K562 (cell line): ENCODE measurements around the gene BBX. TPM values are rescaled to one million over a fixed set of nuclear protein-coding genes. Genes with fewer than 3 reads are reported as not detected.

Experiments used
- ATAC-seq: fragments of 200-7000 bp; cut with Tn5 transposase; 3 replicates; pipeline ENCODE4 v1.9.1; 2020; ENCODE audit warnings: moderate library complexity
- BruUV-seq: library from RNA; stranded (reverse); fragments of 400-500 nt; replicated peaks from 2 replicates; lab custom pipeline; 2021; lab: Mats Ljungman, UMichigan
- CTCF ChIA-PET: fragments of 300-600 bp; formaldehyde crosslinking; extraction: SDS; loops from one replicate; lab custom pipeline; 2021; ENCODE audit warnings: low intra/inter-chr PET ratio; lab: Yijun Ruan, JAX
- POLR2A ChIA-PET: fragments of 300-600, 350-650 bp; sonication (Branson Sonifier 250); formaldehyde crosslinking; extraction: SDS; loops from one replicate; lab custom pipeline; 2021; ENCODE audit warnings: antibody characterized with exemption, inconsistent platforms; lab: Yijun Ruan, JAX
- DNase-seq, 4 experiments: peaks; one replicate each; pipeline versions ENCODE4 v3.0.0 to v3.0.0-alpha.2; 2011 to 2018; ENCODE audit warnings: low spot score in 3 of 4, mixed read lengths in 3 of 4; ENCODE audit errors: extremely low read depth in 1 of 4
- FAIRE-seq: peaks from 2 replicates; lab custom pipeline; 2011; peaks lifted over from hg19 to GRCh38; lab: Jason Lieb, UNC
- H2AFZ ChIP-seq: 2 replicates; pipeline ENCODE4 v1.6.0; 2011; ENCODE audit warnings: low read depth, low read length, control low read depth, inconsistent platforms
- H3K27ac ChIP-seq: fragments of 200-600 bp; 3 replicates; pipeline ENCODE4 v1.8.0; 2011; ENCODE audit warnings: low read depth, mild to moderate bottlenecking, control low read depth, inconsistent platforms, low read length, moderate library complexity, mixed read lengths; ENCODE audit errors: extremely low read depth
- H3K27me3 ChIP-seq, 2 experiments: fragments of 300-600 bp in 1 of 2; 2 replicates in 1 of 2; 3 replicates in 1 of 2; pipeline versions ENCODE4 v1.6.0 to v1.8.0; 2011; ENCODE audit warnings: inconsistent platforms in 2 of 2, low read length in 2 of 2, mild to moderate bottlenecking in 1 of 2, mixed read lengths in 1 of 2, moderate library complexity in 1 of 2; ENCODE audit not compliant: control insufficient read depth in 2 of 2, insufficient read depth in 2 of 2
- H3K36me3 ChIP-seq: fragments of 300-600 bp; 3 replicates; pipeline ENCODE4 v1.8.0; 2011; ENCODE audit warnings: mild to moderate bottlenecking, low read length, inconsistent platforms; ENCODE audit not compliant: control insufficient read depth, insufficient read depth
- H3K4me1 ChIP-seq, 2 experiments: fragments of 200-600 bp in 1 of 2; replicated peaks in 1 of 2; 2 replicates in 1 of 2; 3 replicates in 1 of 2; pipeline versions ENCODE4 v1.5.1 to v1.8.0; 2011; ENCODE audit warnings: inconsistent platforms in 2 of 2, low read length in 2 of 2, mild to moderate bottlenecking in 1 of 2, mixed read lengths in 1 of 2, moderate library complexity in 1 of 2; ENCODE audit not compliant: control insufficient read depth in 2 of 2, insufficient read depth in 2 of 2
- H3K4me2 ChIP-seq: 2 replicates; pipeline ENCODE4 v1.6.1; 2011; ENCODE audit warnings: low read length, control low read depth, inconsistent platforms, mixed read lengths; ENCODE audit not compliant: insufficient read depth
- H3K4me3 ChIP-seq: fragments of 200-600 bp; sonication (generic), shearing (Covaris generic); 2 replicates; pipeline ENCODE4 v1.5.1; 2016; ENCODE audit warnings: control low read depth, inconsistent platforms
- H3K79me2 ChIP-seq: fragments of 200-600 bp; 3 replicates; pipeline ENCODE4 v1.8.0; 2011; ENCODE audit warnings: low read length, inconsistent platforms; ENCODE audit not compliant: control insufficient read depth, insufficient read depth
- H3K9ac ChIP-seq, 2 experiments: 2 replicates each; pipeline versions ENCODE4 v1.6.0 to v1.6.1; 2011; ENCODE audit warnings: low read depth in 2 of 2, low read length in 2 of 2, control low read depth in 1 of 2, inconsistent platforms in 1 of 2, mild to moderate bottlenecking in 1 of 2, mixed read lengths in 1 of 2; ENCODE audit not compliant: insufficient read depth in 1 of 2
- H3K9me1 ChIP-seq: one replicate; pipeline ENCODE4 v1.6.0; 2011; ENCODE audit warnings: inconsistent platforms, mild to moderate bottlenecking, low read length, moderate library complexity; ENCODE audit not compliant: control insufficient read depth, insufficient read depth
- H3K9me3 ChIP-seq: replicated peaks from 2 replicates; pipeline ENCODE4 v1.5.1; 2011; ENCODE audit warnings: low read depth, low read length, inconsistent platforms; ENCODE audit not compliant: control insufficient read depth, insufficient read depth
- H4K20me1 ChIP-seq: replicated peaks from 2 replicates; pipeline ENCODE4 v1.6.1; 2011; ENCODE audit warnings: low read length, inconsistent platforms, mixed read lengths; ENCODE audit not compliant: control insufficient read depth, insufficient read depth
- DACH1 ChIP-seq: fragments of 450-650 bp; IDR thresholded peaks from 2 replicates; pipeline ENCODE4 v1.6.1; 2018; ENCODE audit not compliant: partially characterized antibody
- DDX20 ChIP-seq: fragments of 450-650 bp; IDR thresholded peaks from 2 replicates; pipeline ENCODE4 v1.6.1; 2016; ENCODE audit warnings: missing genetic modification characterization, low read depth, mild to moderate bottlenecking, missing compliant biosample characterization, moderate library complexity
- HMG20A ChIP-seq: fragments of 450-650 bp; formaldehyde crosslinking; conservative IDR thresholded peaks from 2 replicates; pipeline ENCODE4 v1.4.0; 2020; ENCODE audit warnings: mild to moderate bottlenecking, mixed read lengths
- ZFPM2 ChIP-seq: fragments of 250-450 bp; sonication (Bioruptor Pico); IDR thresholded peaks from 2 replicates; pipeline ENCODE4 v1.5.1; 2022; ENCODE audit warnings: mild to moderate bottlenecking
- ZNF253 ChIP-seq: fragments of 250-450 bp; sonication (Bioruptor Pico); conservative IDR thresholded peaks from 2 replicates; pipeline ENCODE4 v1.6.1; 2021; ENCODE audit warnings: mild to moderate bottlenecking
- ZNF778 ChIP-seq: fragments of 450-650 bp; formaldehyde crosslinking; IDR thresholded peaks from 2 replicates; pipeline ENCODE4 v1.4.0; 2020; ENCODE audit warnings: mild to moderate bottlenecking, moderate library complexity
- WGBS: fragments of 100-300 bp; shearing (Covaris generic); methylation state at CpG from one replicate; pipeline ENCODE4 v1.1.6; 2016; ENCODE audit warnings: low coverage, mixed read lengths; ENCODE audit not compliant: insufficient coverage; ENCODE audit errors: missing lambda C conversion rate; 5-methylcytosine and 5-hydroxymethylcytosine counted together
- in situ Hi-C: fragments of 300-500 bp; cut with MboI; formaldehyde crosslinking; loops from 4 replicates; pipeline ENCODE4 v1.15.0; 2018; ENCODE audit warnings: inconsistent platforms, mixed read lengths
- intact Hi-C: fragments of 100-400 bp; cut with micrococcal nuclease; formaldehyde crosslinking; loops from 2 replicates; pipeline ENCODE4 v1.14.2; 2022
- polyA plus RNA-seq, 8 experiments: library from polyadenylated mRNA; depleted of rRNA in 4 of 8; stranded (reverse) in 5 of 8; unstranded in 3 of 8; fragments of >200 nt; fragmentation: Nextera tagmentation in 2 of 8; fragmentation: Illumina TruSeq in 1 of 8; extraction: Ambion mirVana in 2 of 8; extraction: Trizol in 1 of 8; gene quantifications; 2 replicates each; pipeline versions ENCODE4 v1.2.1 to v1.2.3, GENCODE V29; 2011 to 2014; ENCODE audit warnings: inconsistent platforms in 1 of 8, missing spikeins in 1 of 8
- total RNA-seq, 7 experiments: library from RNA; depleted of rRNA in 6 of 7; stranded (reverse); fragments of >200 nt in 6 of 7; fragmentation: Illumina TruSeq in 2 of 7; extraction: Trizol in 2 of 7; gene quantifications; 2 replicates each; pipeline versions ENCODE4 v1.2.1 to v1.2.3, GENCODE V29; 2011 to 2021; ENCODE audit warnings: low replicate concordance in 1 of 7

Gene BBX
- total and polyA plus RNA-seq, 9 of the 15 experiments (the other 6 are each of a cell fraction or from before 2014, with no cell fraction given), result 4.9 to 19.5 (median 11.8) TPM

- Histone ChIP-seq H3K27ac (no peak overlapping the region), H3K27me3 (no peaks in the 10 kb centered on the region), H3K9me3 (no peaks in the 10 kb centered on the region), H4K20me1 (0 out of 2 replicates have a peak, but pooled peaks cover 3% of the 10 kb centered on the region), H3K9me1 (no peaks in the 10 kb centered on the region), H3K4me2 (no peak overlapping the region), H2AFZ (no peak overlapping the region), H3K79me2 (no peaks in the 10 kb centered on the region), H3K4me3 (no peak overlapping the region), H3K36me3 (no peaks in the 10 kb centered on the region), H3K9ac (no peak overlapping the region), H3K4me1 (no peaks in the 10 kb centered on the region)
- WGBS, result 53% methylated on average over 3 of the region's 3 CpGs
- no TSS peak for BruUV-seq
- intact Hi-C loops (no loop called here), in situ Hi-C loops (no loop called here)
- POLR2A ChIA-PET, result interaction anchor here (1.6 kb wide), 1 partner anchor 9 kb away, joined by 3 read pairs; no protein-coding TSS in a partner anchor
- CTCF ChIA-PET, result no interaction called here
- TF ChIP-seq DDX20 (tag), result no peak
- no peak for TF ChIP-seq ZFPM2 (CRISPR knock-in tag)
- TF ChIP-seq ZNF253 (CRISPR knock-in tag), result no peak
- TF ChIP-seq DACH1, result no peak
- no peak for TF ChIP-seq ZNF778 (CRISPR knock-in tag)
- TF ChIP-seq HMG20A (CRISPR knock-in tag), result no peak
- ATAC-seq (no peak), DNase-seq (no peak), FAIRE-seq (no peak)
Measured at GRCh38 chr3:107634099-107634489, 111.3 kb downstream of the BBX start.
